Measurements from ENCODE around the gene MMP24.
"Not testable (repeated sequence)": the region's sequence is repeated elsewhere in the genome, so short reads cannot be mapped to it uniquely, and the experiment has no call there.

MMP24 gene

GRCh38 chr20:35223941-35224340, 2.5 kb upstream of the MMP24 start:
- DNase-seq, result no peak

- no peak for DNase-seq
These were observed 2.0 kb upstream of the MMP24 start for GRCh38 chr20:35224536-35224935.

- no peak for DNase-seq
These were observed 968 bp upstream of the MMP24 start for GRCh38 chr20:35225319-35226125.

GRCh38 chr20:35226884-35227681, 593 bp downstream of the MMP24 start:
- DNase-seq, result peak; percentile 39

GRCh38 chr20:35232575-35232974, 6.1 kb downstream of the MMP24 start:
- peak; percentile 94 for DNase-seq

GRCh38 chr20:35235881-35236280, 9.4 kb downstream of the MMP24 start:
- no peak for DNase-seq

- no peak for DNase-seq
These were observed 11.0 kb downstream of the MMP24 start for GRCh38 chr20:35237486-35237885.

- no peak for DNase-seq
These were observed 11.7 kb downstream of the MMP24 start for GRCh38 chr20:35238170-35238569.

- DNase-seq, result no peak
These were observed 12.2 kb downstream of the MMP24 start for GRCh38 chr20:35238735-35239134.

- DNase-seq, result no peak
These were observed 13.8 kb downstream of the MMP24 start for GRCh38 chr20:35240083-35240810.

GRCh38 chr20:35240811-35241293, 14.4 kb downstream of the MMP24 start:
- DNase-seq, result no peak

GRCh38 chr20:35243317-35243716, 16.8 kb downstream of the MMP24 start:
- no peak for DNase-seq

GRCh38 chr20:35243986-35244385, 17.5 kb downstream of the MMP24 start:
- DNase-seq, result no peak

GRCh38 chr20:35246723-35247122, 20.2 kb downstream of the MMP24 start:
- DNase-seq, result no peak

- peak; percentile 34 for DNase-seq
These were observed 22.4 kb downstream of the MMP24 start for GRCh38 chr20:35248641-35249475.

- no peak for DNase-seq
These were observed 25.1 kb downstream of the MMP24 start for GRCh38 chr20:35251613-35251940.

- DNase-seq, result no peak
These were observed 25.6 kb downstream of the MMP24 start for GRCh38 chr20:35252037-35252461.

- DNase-seq, result not testable (repeated sequence)
These were observed 26.1 kb downstream of the MMP24 start for GRCh38 chr20:35252598-35252997.

- DNase-seq, result no peak
These were observed 26.5 kb downstream of the MMP24 start for GRCh38 chr20:35253010-35253409.

- DNase-seq, result no peak
These were observed 28.0 kb downstream of the MMP24 start for GRCh38 chr20:35254448-35254999.

GRCh38 chr20:35257175-35257909, 30.9 kb downstream of the MMP24 start:
- peak; percentile 67 for DNase-seq

Data from fibroblast of upper back skin (primary cell).